Suprapubic skin (tissue), 4 donors: ENCODE measurements around the gene C5orf63. TPM values are rescaled to one million over a fixed set of nuclear protein-coding genes. Genes with fewer than 3 reads are reported as not detected.
"Not testable (repeated sequence)": the region's sequence is repeated elsewhere in the genome, so short reads cannot be mapped to it uniquely, and the experiment has no call there.

ENCODE experiments used
- DNase-seq, 2 donors: peaks; one replicate each; pipeline ENCODE4 v3.0.0-alpha.2; 2019; ENCODE audit warnings: low spot score in 2 of 2
- H3K27ac ChIP-seq: fragments of 200-600 bp; sonication (generic); one replicate; pipeline ENCODE4 v1.5.1; 2019
- H3K27me3 ChIP-seq: fragments of 200-600 bp; sonication (generic); one replicate; pipeline ENCODE4 v1.5.1; 2019
- H3K36me3 ChIP-seq: fragments of 200-600 bp; sonication (generic); one replicate; pipeline ENCODE4 v1.5.1; 2019
- H3K4me1 ChIP-seq: fragments of 200-600 bp; sonication (generic); one replicate; pipeline ENCODE4 v1.5.1; 2019
- H3K4me3 ChIP-seq: fragments of 200-600 bp; sonication (generic); one replicate; pipeline ENCODE4 v1.5.1; 2019; ENCODE audit warnings: mild to moderate bottlenecking
- H3K9me3 ChIP-seq: fragments of 200-600 bp; sonication (generic); one replicate; pipeline ENCODE4 v1.5.1; 2019
- CTCF ChIP-seq, 2 donors: fragments of 200-600 bp in 1 of 2; fragments of 450-650 bp in 1 of 2; sonication (generic) in 1 of 2; IDR thresholded peaks; one replicate each; pipeline ENCODE4 v1.5.1; 2016 to 2019; ENCODE audit warnings: antibody characterized with exemption in 2 of 2, mild to moderate bottlenecking in 1 of 2, moderate library complexity in 1 of 2
- EP300 ChIP-seq: sonication (generic); formaldehyde crosslinking; IDR thresholded peaks from one replicate; pipeline ENCODE4 v1.6.1; 2017; ENCODE audit warnings: antibody characterized with exemption
- POLR2A ChIP-seq, 2 donors: fragments of 450-650 bp; IDR thresholded peaks; one replicate each; pipeline ENCODE4 v1.6.1; 2017; ENCODE audit warnings: antibody characterized with exemption in 2 of 2, mild to moderate bottlenecking in 2 of 2, moderate library complexity in 2 of 2
- POLR2AphosphoS5 ChIP-seq, 3 donors: sonication (generic); formaldehyde crosslinking; IDR thresholded peaks; one replicate each; pipeline ENCODE4 v1.6.1; 2017; ENCODE audit warnings: antibody characterized with exemption in 3 of 3
- WGBS: methylation state at CpG from one replicate; pipeline ENCODE4 v1.1.5; 2018; 5-methylcytosine and 5-hydroxymethylcytosine counted together
- total RNA-seq, 4 donors: library from RNA; depleted of rRNA; stranded (reverse); fragments of >200 nt; gene quantifications; one replicate each; pipeline ENCODE4 v1.1.0, GENCODE V29; 2016

The C5orf63 gene
- total RNA-seq, 4 donors from 2014 or later, result 0.98 to 9.5 (median 2.0) TPM

DNA sequence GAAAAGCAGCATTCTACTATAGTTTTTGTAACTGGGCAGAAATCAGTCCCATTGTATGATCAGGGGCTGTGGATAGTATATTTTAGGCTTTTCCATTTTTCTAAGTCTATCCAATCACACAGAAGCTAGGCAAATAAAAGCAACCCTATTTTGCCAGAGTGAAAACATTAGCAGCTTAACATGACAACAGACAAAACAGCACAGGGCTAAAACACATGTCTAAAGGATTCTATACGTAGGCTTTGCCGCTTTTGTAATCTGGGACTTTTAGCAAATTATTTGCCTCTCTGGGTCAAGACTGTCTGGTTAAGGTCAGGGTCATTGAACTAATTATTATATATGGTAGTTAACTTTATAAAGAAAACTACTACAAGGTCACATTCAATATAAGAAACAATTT lies 47.1 kb downstream of the C5orf63 start:
- H3K36me3 ChIP-seq, result no peaks in the 10 kb centered on the region
- H3K27ac ChIP-seq, result no peak overlapping the region
- no peaks in the 10 kb centered on the region for H3K9me3 ChIP-seq
- TF ChIP-seq EP300 (no peak), POLR2A (IDR thresholded peaks at IDR 0.05) (no peak), CTCF (IDR thresholded peaks at IDR 0.05) (no peak), POLR2AphosphoS5 (IDR thresholded peaks at IDR 0.05) (no peak)
- H3K4me1 ChIP-seq, result peaks cover 22% of the 10 kb centered on the region
- DNase-seq, result no peak
- no peaks in the 10 kb centered on the region for H3K27me3 ChIP-seq
- no peak overlapping the region for H3K4me3 ChIP-seq
- WGBS, result 93% methylated on average over 2 of the region's 2 CpGs

DNA sequence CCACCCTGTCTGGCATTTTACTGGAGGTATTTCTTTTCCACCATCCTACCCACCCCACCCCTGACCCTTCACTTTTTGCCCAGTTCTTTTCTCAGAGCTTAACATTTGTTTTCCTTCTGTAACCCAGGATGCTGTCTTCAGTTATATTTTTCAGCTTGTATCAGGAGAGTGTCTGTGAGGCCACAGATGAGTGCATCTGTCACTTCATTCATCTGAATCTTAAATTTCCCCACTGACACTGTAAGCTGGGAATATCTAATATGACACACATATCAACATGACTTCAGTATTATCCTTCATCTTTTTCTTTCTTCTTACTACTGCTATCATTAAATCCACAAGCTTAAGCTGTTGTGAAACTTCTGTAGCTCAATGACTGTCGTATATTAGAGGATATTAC lies 47.8 kb downstream of the C5orf63 start:
- TF ChIP-seq EP300, result no peak
- no peak for TF ChIP-seq CTCF (IDR thresholded peaks at IDR 0.05)
- WGBS, result 77% methylated on average over 1 of the region's 1 CpG
- Histone ChIP-seq H3K27ac (no peak overlapping the region), H3K36me3 (no peaks in the 10 kb centered on the region), H3K27me3 (no peaks in the 10 kb centered on the region), H3K9me3 (no peaks in the 10 kb centered on the region), H3K4me1 (peaks cover 16% of the 10 kb centered on the region), H3K4me3 (no peak overlapping the region)
- DNase-seq, result no peak

DNA sequence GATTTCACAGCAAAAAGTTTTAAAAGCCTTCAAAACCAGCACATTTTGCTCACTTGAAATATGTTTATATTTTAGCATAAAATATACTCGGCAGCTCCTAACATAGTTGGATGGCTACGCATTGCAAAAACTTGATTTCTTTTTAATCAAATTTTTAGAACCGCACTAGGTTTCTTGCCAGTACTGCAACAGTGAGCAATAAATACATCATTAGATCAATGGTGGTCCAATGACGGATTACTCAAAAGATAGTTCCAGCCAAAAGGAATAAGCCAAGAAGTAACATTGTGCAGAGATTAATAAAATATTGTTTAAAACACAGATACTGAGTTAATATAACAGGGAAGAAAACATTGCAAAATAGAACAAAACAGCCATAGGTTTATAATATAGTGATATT lies 48.5 kb downstream of the C5orf63 start:
- Histone ChIP-seq H3K27me3 (no peaks in the 10 kb centered on the region), H3K4me3 (no peak overlapping the region), H3K36me3 (no peaks in the 10 kb centered on the region), H3K9me3 (no peaks in the 10 kb centered on the region), H3K27ac (no peak overlapping the region), H3K4me1 (peaks cover 15% of the 10 kb centered on the region)
- TF ChIP-seq CTCF (IDR thresholded peaks at IDR 0.05) (no peak), EP300 (no peak)
- WGBS, result 59% methylated on average over 4 of the region's 4 CpGs
- no peak for DNase-seq

- H3K4me1 ChIP-seq, DNase-seq, H3K27ac ChIP-seq, H3K4me3 ChIP-seq, H3K9me3 ChIP-seq, H3K36me3 ChIP-seq, H3K27me3 ChIP-seq: not testable (repeated sequence)
- WGBS, result 95% methylated on average over 7 of the region's 7 CpGs
Observed at GRCh38 chr5:127023552-127024191, 49.6 kb downstream of the C5orf63 start.

DNA sequence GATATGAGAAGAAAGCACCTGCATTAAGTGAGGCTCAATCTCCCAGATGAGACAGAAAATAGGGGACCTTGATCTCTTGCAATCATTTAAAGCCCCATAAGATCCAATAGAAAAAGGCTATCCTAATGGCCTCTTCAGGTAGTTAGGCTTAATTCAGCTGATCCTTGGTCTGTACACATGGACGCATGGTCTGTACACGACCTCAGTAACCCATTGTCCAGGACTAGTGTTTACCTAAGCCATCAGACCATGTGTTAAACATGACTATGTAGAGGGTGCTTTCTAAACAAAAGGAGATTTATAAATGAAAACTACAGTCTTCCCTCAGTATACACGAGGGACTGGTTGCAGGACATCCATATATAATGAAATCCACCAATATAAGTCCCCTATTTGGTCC lies 50.5 kb downstream of the C5orf63 start:
- Histone ChIP-seq H3K27me3 (no peaks in the 10 kb centered on the region), H3K27ac (no peak overlapping the region), H3K4me1 (peaks cover 2% of the 10 kb centered on the region), H3K36me3 (no peaks in the 10 kb centered on the region), H3K4me3 (no peak overlapping the region), H3K9me3 (no peaks in the 10 kb centered on the region)
- 89% methylated on average over 3 of the region's 3 CpGs for WGBS
- no peak for DNase-seq
- TF ChIP-seq CTCF (IDR thresholded peaks at IDR 0.05), result no peak
- TF ChIP-seq POLR2A (IDR thresholded peaks at IDR 0.05), result no peak
- TF ChIP-seq POLR2AphosphoS5 (IDR thresholded peaks at IDR 0.05), result no peak
- TF ChIP-seq EP300, result no peak

DNA sequence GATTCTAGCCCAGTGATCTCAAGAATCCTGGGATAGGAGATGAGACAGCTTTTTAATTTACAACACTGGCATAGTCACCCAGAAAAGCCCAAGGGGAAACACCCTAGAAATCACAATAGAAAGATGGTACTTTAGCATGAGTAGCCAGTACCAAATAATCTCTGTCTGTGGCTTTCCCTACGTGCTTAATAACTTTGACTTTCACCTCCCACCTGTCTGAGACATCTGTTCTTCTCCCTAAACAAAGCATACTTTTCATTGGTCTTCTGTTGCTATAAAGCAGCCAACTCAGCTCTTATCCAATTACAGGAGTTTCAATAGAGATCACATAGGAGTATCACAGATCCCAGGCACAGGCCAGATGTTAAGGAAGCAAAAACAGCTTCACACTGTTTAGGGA lies 53.4 kb downstream of the C5orf63 start:
- no peak for DNase-seq
- Histone ChIP-seq H3K4me3 (no peak overlapping the region), H3K4me1 (no peaks in the 10 kb centered on the region), H3K27ac (no peak overlapping the region), H3K9me3 (no peaks in the 10 kb centered on the region), H3K27me3 (no peaks in the 10 kb centered on the region), H3K36me3 (no peaks in the 10 kb centered on the region)
- no peak for TF ChIP-seq POLR2A (IDR thresholded peaks at IDR 0.05)
- no peak for TF ChIP-seq CTCF (IDR thresholded peaks at IDR 0.05)
- no peak for TF ChIP-seq EP300
- TF ChIP-seq POLR2AphosphoS5 (IDR thresholded peaks at IDR 0.05), result no peak
- WGBS, result 80% methylated on average over 1 of the region's 1 CpG

- H3K27ac ChIP-seq, H3K4me3 ChIP-seq, DNase-seq, H3K27me3 ChIP-seq, H3K36me3 ChIP-seq, H3K4me1 ChIP-seq, H3K9me3 ChIP-seq: not testable (repeated sequence)
- 97% methylated on average over 4 of the region's 4 CpGs for WGBS
Observed at GRCh38 chr5:127016722-127017121, 56.6 kb downstream of the C5orf63 start.
